ENCODE data around the gene SLX4.
"Not testable (repeated sequence)": the region's sequence is repeated elsewhere in the genome, so short reads cannot be mapped to it uniquely, and the experiment has no call there.

SLX4 gene

DNA sequence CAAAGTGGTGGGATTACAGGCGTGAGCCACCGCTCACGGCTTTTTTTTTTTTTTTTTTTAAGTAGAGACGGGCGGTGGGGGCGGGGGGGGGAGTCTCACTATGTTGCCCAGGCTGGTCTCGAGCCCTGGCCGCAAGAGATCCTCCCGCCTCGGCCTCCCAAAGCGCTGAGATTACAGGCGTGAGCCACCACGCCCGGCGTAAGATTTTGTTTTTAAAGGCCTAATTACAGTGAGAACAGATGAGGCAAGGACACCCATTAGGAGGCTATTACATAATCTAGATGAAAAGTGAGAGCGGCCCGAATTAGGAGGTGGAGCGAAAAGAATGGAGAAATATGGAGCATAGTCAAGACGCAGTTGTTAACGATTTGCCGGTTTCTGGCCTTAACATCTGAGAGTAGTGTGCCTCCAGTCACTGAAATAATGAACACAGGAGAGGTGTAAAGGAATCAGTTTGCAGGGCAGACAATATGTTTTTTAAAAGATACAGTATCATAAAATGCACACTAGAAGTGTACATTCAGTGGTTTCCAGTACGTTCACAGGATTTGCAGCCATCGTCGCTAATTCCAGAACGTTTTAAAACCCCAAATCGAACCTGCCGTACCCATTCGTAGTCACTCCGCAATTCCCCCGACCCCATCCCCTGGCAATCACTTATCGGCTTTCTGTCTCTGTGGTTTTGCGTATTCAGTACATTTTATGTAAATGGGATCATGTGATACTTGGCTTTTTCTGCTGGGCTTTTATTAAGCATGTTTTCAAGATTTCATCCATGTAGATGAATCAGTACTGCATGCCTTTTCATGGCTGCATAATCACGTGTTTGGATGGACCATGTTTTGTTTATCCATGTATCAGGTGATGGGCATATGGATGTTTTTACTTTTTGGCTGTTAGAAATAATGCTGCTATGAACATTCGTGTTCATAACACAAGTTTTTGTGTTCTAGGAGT, 1.4 kb upstream of the SLX4 start:
- Histone ChIP-seq H3K9ac (no peak overlapping the region), H3K79me2 (peaks cover 8% of the 10 kb centered on the region), H3K36me3 (ENCODE audit: control insufficient read depth, insufficient read depth, low read length) (no peaks in the 10 kb centered on the region), H2AFZ (no peak overlapping the region), H3K9me3 (ENCODE audit: control insufficient read depth, low read length) (no peaks in the 10 kb centered on the region), H3K4me3 (ENCODE audit: low read depth, low read length) (no peak overlapping the region), H3K27me3 (ENCODE audit: control insufficient read depth, insufficient read depth, low read length) (no peaks in the 10 kb centered on the region), H3K27ac (no peak overlapping the region), H3K4me2 (ENCODE audit: low read length) (no peak overlapping the region), H3K4me1 (no peaks in the 10 kb centered on the region)
- TF ChIP-seq, protein P1, sequence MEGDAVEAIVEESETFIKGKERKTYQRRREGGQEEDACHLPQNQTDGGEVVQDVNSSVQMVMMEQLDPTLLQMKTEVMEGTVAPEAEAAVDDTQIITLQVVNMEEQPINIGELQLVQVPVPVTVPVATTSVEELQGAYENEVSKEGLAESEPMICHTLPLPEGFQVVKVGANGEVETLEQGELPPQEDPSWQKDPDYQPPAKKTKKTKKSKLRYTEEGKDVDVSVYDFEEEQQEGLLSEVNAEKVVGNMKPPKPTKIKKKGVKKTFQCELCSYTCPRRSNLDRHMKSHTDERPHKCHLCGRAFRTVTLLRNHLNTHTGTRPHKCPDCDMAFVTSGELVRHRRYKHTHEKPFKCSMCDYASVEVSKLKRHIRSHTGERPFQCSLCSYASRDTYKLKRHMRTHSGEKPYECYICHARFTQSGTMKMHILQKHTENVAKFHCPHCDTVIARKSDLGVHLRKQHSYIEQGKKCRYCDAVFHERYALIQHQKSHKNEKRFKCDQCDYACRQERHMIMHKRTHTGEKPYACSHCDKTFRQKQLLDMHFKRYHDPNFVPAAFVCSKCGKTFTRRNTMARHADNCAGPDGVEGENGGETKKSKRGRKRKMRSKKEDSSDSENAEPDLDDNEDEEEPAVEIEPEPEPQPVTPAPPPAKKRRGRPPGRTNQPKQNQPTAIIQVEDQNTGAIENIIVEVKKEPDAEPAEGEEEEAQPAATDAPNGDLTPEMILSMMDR (IDR thresholded peaks at IDR 0.05) = no peak

DNA sequence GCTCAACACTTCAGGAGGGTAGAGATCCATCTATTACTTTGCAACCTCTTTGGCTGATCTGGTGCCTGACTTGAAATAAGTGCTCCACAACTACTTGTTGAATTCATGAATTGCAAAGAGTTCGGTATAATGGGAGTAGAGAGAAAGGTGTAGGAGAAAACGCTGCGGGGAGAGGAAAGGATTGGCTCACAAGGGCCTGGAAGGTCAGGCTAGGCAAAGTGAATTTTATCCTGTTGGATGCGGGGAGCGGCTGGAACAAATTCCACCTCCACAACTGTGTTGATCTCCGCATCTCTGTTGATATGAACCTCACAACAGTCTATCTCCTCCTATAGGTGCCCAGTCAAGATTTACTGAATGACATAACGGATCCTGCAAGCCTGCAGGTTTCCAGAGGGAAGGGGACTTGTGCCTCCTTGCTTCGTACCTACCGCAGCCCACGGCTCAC, 684 bp downstream of the SLX4 start:
- Histone ChIP-seq H3K27me3 (ENCODE audit: control insufficient read depth, insufficient read depth, low read length) (no peaks in the 10 kb centered on the region), H3K4me2 (ENCODE audit: low read length) (peak overlapping the region; percentile 94), H3K4me1 (no peaks in the 10 kb centered on the region), H3K9ac (no peak overlapping the region), H3K4me3 (ENCODE audit: low read depth, low read length) (peak overlapping the region; percentile 93), H3K9me3 (ENCODE audit: control insufficient read depth, low read length) (no peaks in the 10 kb centered on the region), H3K79me2 (peaks cover 6% of the 10 kb centered on the region), H2AFZ (peak overlapping the region; percentile 98), H3K27ac (no peak overlapping the region), H3K36me3 (ENCODE audit: control insufficient read depth, insufficient read depth, low read length) (no peaks in the 10 kb centered on the region)
- TF ChIP-seq, protein P1 (IDR thresholded peaks at IDR 0.05) = no peak

DNA sequence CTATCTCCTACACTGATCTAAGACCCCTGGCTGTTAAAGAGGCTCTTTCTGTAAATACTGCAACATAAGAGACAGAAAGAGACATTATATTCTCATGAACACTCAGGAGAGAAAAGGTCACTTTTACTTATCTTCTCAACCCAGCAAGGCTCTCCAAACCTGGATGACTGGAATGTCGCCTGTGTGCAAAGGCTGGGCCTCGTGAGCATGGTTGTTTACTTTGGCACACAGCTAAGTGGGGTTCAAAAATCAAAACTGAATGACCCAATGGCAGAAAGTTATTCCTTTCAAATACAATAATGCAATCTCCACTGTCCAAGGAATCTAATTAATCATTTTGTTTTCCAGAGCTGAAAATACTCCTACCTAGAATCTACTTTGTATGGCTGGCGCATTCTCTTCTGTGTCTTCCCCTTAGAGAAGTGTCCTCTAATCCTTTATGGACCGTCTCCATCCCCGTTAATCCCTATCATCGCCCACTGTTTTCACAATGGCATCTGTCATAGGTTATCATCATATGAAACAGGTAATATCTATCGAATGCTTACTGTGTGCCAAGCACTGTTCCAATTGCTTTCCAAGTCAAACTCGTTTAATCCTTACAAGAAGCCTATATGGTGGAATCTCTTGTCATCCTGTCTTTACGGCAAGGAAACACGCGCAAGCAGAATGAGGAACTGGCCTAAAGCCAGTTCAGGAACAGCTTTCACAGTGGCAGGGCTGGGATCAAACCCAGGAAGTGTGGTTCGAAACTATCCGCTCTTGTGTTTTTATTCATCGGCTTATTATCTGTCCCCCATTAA, 1.3 kb downstream of the SLX4 start:
- Histone ChIP-seq H3K79me2 (peaks cover 6% of the 10 kb centered on the region), H3K36me3 (ENCODE audit: control insufficient read depth, insufficient read depth, low read length) (no peaks in the 10 kb centered on the region), H2AFZ (no peak overlapping the region), H3K4me1 (no peaks in the 10 kb centered on the region), H3K9me3 (ENCODE audit: control insufficient read depth, low read length) (no peaks in the 10 kb centered on the region), H3K9ac (no peak overlapping the region), H3K27me3 (ENCODE audit: control insufficient read depth, insufficient read depth, low read length) (no peaks in the 10 kb centered on the region), H3K4me2 (ENCODE audit: low read length) (peak overlapping the region; percentile 94), H3K4me3 (ENCODE audit: low read depth, low read length) (no peak overlapping the region), H3K27ac (no peak overlapping the region)
- TF ChIP-seq, protein P1 (IDR thresholded peaks at IDR 0.05) = no peak

DNA sequence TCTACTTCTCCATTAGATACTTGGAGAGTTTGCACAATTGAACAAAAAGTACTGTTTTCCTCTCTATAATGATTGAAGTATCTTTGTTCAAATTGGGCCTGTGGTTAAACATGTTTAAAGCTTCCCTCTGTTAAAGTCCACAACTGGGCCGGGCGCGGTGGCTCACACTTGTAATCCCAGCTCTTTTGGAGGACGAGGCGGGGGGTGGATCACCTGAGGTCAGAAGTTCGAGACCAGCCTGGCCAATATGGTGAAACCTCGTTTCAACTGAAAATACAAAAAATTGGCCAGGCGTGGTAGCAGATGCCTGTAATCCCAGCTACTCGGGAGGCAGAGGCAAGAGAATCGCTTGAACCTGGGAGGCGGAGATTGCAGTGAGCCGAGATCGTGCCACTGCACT, 2.4 kb downstream of the SLX4 start:
- not testable (repeated sequence) for H2AFZ ChIP-seq; H3K79me2 ChIP-seq; H3K27ac ChIP-seq; H3K4me1 ChIP-seq; H3K9me3 ChIP-seq (ENCODE audit: control insufficient read depth, low read length); H3K4me3 ChIP-seq (ENCODE audit: low read depth, low read length); H3K36me3 ChIP-seq (ENCODE audit: control insufficient read depth, insufficient read depth, low read length); H3K27me3 ChIP-seq (ENCODE audit: control insufficient read depth, insufficient read depth, low read length); H3K4me2 ChIP-seq (ENCODE audit: low read length); H3K9ac ChIP-seq

DNA sequence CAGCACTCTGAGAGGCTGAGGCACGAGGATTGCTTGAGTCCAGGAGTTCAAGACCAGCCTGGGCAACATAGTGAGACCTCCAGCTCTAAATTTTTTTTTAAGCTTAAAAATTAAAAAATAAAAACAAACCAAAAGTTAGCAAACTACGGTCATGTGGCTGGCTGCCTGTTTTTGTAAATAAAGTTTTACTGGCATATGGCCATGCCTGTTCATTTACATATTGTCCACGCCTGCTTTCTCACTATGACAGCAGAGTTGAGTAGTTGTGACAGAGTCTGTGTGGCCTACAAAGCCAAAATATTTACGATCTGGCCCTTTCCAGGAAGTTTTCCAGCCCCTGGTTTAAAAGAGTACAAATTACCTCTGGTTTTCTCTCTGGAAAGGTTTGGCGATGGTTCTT, 3.3 kb downstream of the SLX4 start:
- H3K9ac ChIP-seq = no peak overlapping the region
- no peak overlapping the region for H3K4me3 ChIP-seq (ENCODE audit: low read depth, low read length)
- no peaks in the 10 kb centered on the region for H3K4me1 ChIP-seq
- H3K27me3 ChIP-seq (ENCODE audit: control insufficient read depth, insufficient read depth, low read length) = no peaks in the 10 kb centered on the region
- H3K27ac ChIP-seq = no peak overlapping the region
- peaks cover 6% of the 10 kb centered on the region for H3K79me2 ChIP-seq
- H2AFZ ChIP-seq = no peak overlapping the region
- TF ChIP-seq, protein P1 (IDR thresholded peaks at IDR 0.05) = no peak
- no peak overlapping the region for H3K4me2 ChIP-seq (ENCODE audit: low read length)
- no peaks in the 10 kb centered on the region for H3K9me3 ChIP-seq (ENCODE audit: control insufficient read depth, low read length)
- no peaks in the 10 kb centered on the region for H3K36me3 ChIP-seq (ENCODE audit: control insufficient read depth, insufficient read depth, low read length)

Measured in parathyroid adenoma (tissue), 2 donors.